Nephron progenitor cell (in vitro differentiated cells): ENCODE measurements around the gene SFI1.
A peak's percentile ranks its signal among the peaks of the same experiment; 100 is the strongest.

Experiments used
- DNase-seq: peaks from one replicate; pipeline ENCODE4 v3.0.0; 2021
- H3K27ac Mint-ChIP-seq: 2 replicates; pipeline ENCODE4 v1.8.0; 2021; ENCODE audit warnings: mild to moderate bottlenecking, moderate library complexity, mixed read lengths
- H3K27me3 Mint-ChIP-seq: 2 replicates; pipeline ENCODE4 v1.8.0; 2021; ENCODE audit warnings: mild to moderate bottlenecking, low read depth, mixed read lengths; ENCODE audit not compliant: poor library complexity
- H3K36me3 Mint-ChIP-seq: 2 replicates; pipeline ENCODE4 v1.8.0; 2021; ENCODE audit warnings: low read depth, mixed read lengths
- H3K4me1 Mint-ChIP-seq: 2 replicates; pipeline ENCODE4 v1.8.0; 2021; ENCODE audit warnings: mixed read lengths
- H3K4me3 Mint-ChIP-seq: 2 replicates; pipeline ENCODE4 v1.8.0; 2021; ENCODE audit warnings: mild to moderate bottlenecking, moderate library complexity, mixed read lengths
- H3K9me3 Mint-ChIP-seq: 2 replicates; pipeline ENCODE4 v1.8.0; 2021; ENCODE audit warnings: mild to moderate bottlenecking, moderate library complexity, mixed read lengths
- CTCF ChIP-seq: fragments of 200-600 bp; sonication (generic); IDR thresholded peaks from 2 replicates; pipeline ENCODE4 v1.5.0; 2021; ENCODE audit warnings: antibody characterized with exemption

Gene SFI1

GRCh38 chr22:31566484-31566883 lies 70.1 kb downstream of the SFI1 start:
- Mint-ChIP-seq H3K27ac (no peak overlapping the region), H3K27me3 (peaks cover 4% of the 10 kb centered on the region), H3K9me3 (no peaks in the 10 kb centered on the region), H3K4me3 (no peak overlapping the region), H3K4me1 (peaks cover 2% of the 10 kb centered on the region), H3K36me3 (peaks cover 23% of the 10 kb centered on the region)
- no peak for TF ChIP-seq CTCF
- DNase-seq: no peak

DNA sequence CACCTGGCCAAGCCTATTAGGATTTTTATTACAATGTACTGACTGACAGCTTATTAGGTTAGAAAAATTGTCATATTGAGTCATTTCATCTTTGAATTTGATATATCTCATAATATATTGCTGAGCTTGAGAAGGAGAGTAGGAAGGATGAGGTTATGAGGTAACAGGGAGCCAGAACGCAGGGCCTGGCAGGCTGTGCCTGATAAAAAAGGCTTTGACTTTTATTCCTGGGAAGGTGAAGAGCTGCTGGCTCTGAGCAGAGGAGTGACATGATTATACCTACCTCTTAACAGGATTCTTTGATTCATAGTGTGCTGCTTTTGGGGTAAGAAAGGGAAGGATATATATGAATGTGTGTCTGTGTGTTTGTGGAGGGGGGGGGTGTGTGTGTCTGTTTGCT lies 70.9 kb downstream of the SFI1 start:
- no peaks in the 10 kb centered on the region for H3K4me1 Mint-ChIP-seq
- no peak for TF ChIP-seq CTCF
- peaks cover 4% of the 10 kb centered on the region for H3K27me3 Mint-ChIP-seq
- no peaks in the 10 kb centered on the region for H3K9me3 Mint-ChIP-seq
- no peak for DNase-seq
- peak overlapping the region; percentile 9 for H3K27ac Mint-ChIP-seq
- no peak overlapping the region for H3K4me3 Mint-ChIP-seq
- H3K36me3 Mint-ChIP-seq: peaks cover 23% of the 10 kb centered on the region

DNA sequence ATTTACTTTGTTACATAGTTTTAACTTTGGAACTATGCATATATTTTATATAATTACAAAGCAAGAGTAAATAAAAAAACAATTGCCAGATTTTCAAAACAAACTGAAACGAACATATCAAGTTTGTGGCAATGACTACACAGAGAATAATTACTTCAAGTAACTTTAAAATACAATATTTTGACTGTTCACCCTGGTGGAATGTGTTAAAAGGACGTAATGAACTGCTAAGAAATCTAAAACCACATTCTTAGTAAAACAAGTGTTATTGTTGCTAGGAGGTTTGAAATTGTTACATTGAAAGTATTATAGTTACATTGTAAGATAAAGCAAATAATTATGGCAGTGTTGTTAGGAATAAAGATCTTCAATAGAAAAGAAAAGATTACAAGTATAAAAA lies 71.4 kb downstream of the SFI1 start:
- no peak overlapping the region for H3K4me3 Mint-ChIP-seq

DNA sequence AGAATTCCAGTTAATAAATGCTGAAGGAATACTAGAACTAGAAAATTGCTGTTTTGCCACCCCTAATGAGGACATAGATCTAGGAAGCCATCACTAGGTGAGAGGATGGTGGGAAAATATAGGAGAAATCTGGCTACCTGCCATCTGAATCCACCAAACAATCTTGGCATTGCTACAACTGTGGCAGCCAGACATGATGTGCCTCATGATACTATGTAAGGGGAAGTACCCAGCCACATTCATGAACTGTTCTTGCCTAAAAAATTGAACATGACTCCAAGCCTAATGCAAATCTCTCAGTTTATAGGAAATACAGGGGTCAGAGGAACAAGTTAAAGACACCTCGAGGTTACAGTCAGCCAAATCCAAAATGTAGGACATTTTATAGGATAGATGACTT lies 72.8 kb downstream of the SFI1 start:
- Mint-ChIP-seq H3K4me1 (no peaks in the 10 kb centered on the region), H3K9me3 (no peaks in the 10 kb centered on the region), H3K36me3 (peaks cover 16% of the 10 kb centered on the region), H3K4me3 (no peak overlapping the region), H3K27me3 (peaks cover 4% of the 10 kb centered on the region), H3K27ac (no peak overlapping the region)
- no peak for TF ChIP-seq CTCF
- no peak for DNase-seq

More for the DNA sequence above, 71.4 kb downstream of the SFI1 start:
- peaks cover 4% of the 10 kb centered on the region for H3K27me3 Mint-ChIP-seq
- DNase-seq: no peak
- peaks cover 23% of the 10 kb centered on the region for H3K36me3 Mint-ChIP-seq
- H3K4me1 Mint-ChIP-seq: no peaks in the 10 kb centered on the region
- TF ChIP-seq CTCF: no peak
- H3K9me3 Mint-ChIP-seq: no peaks in the 10 kb centered on the region
- no peak overlapping the region for H3K27ac Mint-ChIP-seq

- no peak for TF ChIP-seq CTCF
- peak overlapping the region; percentile 84 for H3K27ac Mint-ChIP-seq
- peaks cover 6% of the 10 kb centered on the region for H3K27me3 Mint-ChIP-seq
- H3K36me3 Mint-ChIP-seq: peaks cover 16% of the 10 kb centered on the region
- DNase-seq: no peak
- no peak overlapping the region for H3K4me3 Mint-ChIP-seq
- no peaks in the 10 kb centered on the region for H3K9me3 Mint-ChIP-seq
- no peaks in the 10 kb centered on the region for H3K4me1 Mint-ChIP-seq
Observed at GRCh38 chr22:31572939-31573338, 76.6 kb downstream of the SFI1 start.

- H3K27ac Mint-ChIP-seq: peak overlapping the region; percentile 42
- DNase-seq: no peak
Observed at GRCh38 chr22:31574055-31574670, 77.8 kb downstream of the SFI1 start.

More at GRCh38 chr22:31574055-31574670, 77.8 kb downstream of the SFI1 start:
- TF ChIP-seq CTCF: no peak
- H3K36me3 Mint-ChIP-seq: peaks cover 16% of the 10 kb centered on the region
- H3K27me3 Mint-ChIP-seq: peaks cover 6% of the 10 kb centered on the region
- H3K4me3 Mint-ChIP-seq: no peak overlapping the region
- no peaks in the 10 kb centered on the region for H3K9me3 Mint-ChIP-seq
- H3K4me1 Mint-ChIP-seq: no peaks in the 10 kb centered on the region
